ENCODE data around the gene JMJD1C.
"Not testable (repeated sequence)": the region's sequence is repeated elsewhere in the genome, so short reads cannot be mapped to it uniquely, and the experiment has no call there.

JMJD1C gene

GRCh38 chr10:63465293-63466143 lies at the start of gene JMJD1C:
JMJD1C (minus strand) TSS chr10:63465977; CDS start chr10:63465662, 315 bp downstream.
- DNase-seq (ENCODE audit: low spot score): peak; percentile 83

- no peak for DNase-seq (ENCODE audit: low spot score)
Observed at GRCh38 chr10:63515002-63515763, 49.4 kb upstream of the JMJD1C start.

DNA sequence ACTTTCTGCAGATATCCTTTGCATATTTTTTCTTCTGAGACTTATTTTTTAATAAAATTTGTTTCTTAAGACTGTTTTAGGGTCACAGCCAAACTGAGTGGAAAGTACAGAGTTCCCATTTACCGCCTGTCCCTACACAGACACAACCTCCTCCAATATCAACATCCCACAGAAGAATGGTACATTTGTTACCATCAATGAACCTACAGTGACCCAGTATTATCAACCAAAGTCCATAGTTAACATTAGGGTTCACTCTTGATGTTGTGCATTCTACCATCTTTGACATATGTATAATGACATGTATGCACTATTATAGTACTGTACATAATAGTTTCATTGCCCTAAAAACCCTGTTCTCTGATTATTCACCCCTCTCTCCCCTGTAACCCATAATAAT lies 40.8 kb upstream of the JMJD1C start:
- no peak for DNase-seq (ENCODE audit: low spot score)

DNA sequence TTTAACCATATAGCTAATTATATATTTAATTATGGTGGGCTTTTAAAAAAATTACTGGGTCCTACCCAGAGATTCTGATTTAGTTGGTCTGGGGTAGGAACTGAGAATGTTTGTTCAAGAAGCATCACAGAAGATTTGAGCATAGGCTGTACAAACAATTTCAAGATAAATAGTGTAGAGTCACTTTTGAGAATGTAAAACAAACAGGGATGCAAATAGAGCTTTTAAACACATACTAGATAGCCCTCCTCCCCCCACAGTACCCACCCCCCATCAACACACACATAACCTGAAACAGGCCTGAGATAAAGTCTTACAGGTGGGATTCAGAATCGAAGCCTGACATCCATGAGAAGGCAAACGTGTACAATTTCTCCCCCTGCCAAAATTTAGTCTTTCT lies 39.8 kb upstream of the JMJD1C start:
- no peak for DNase-seq (ENCODE audit: low spot score)

- DNase-seq (ENCODE audit: low spot score): no peak
Observed at GRCh38 chr10:63504145-63504881, 38.5 kb upstream of the JMJD1C start.

DNA sequence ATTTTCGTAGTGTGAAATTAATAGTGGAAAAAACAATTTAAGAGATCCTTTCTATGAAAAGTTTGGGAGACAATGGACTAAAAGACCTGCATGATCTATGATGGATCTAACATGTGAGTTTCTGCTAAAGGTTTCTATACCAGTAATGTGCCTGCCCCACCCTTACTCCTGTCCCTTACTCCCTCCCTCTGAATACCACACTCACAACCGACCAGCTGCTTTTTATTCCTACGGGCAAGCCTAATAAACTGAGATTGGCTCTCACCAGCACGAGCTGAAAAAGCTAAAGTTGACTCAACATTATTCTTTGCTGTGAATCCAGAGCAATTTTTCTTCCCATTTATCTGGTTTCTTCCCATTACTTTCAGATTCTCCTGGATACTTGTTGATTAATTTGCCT lies 37.6 kb upstream of the JMJD1C start:
- DNase-seq (ENCODE audit: low spot score): no peak

- DNase-seq (ENCODE audit: low spot score): no peak
Observed at GRCh38 chr10:63502832-63503231, 37.1 kb upstream of the JMJD1C start.

DNA sequence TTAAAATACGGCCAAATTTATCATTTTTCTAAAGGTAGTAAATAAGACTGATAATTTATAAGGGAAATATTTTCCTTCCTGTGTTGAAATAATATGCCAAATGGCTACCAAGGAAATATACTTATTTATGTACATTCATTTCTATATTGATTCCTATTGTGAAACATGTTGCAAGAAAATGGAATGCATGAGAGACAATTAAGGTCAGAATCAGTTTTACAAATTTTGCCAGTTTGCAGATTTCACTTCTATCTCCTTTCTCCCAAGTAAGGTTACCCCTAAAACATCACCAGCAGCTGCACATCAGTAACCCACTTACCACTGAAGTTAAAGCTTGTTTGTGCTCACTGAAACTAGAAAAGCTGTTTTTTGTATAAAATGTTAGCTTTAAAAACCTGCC lies 36.2 kb upstream of the JMJD1C start:
- no peak for DNase-seq (ENCODE audit: low spot score)

GRCh38 chr10:63500551-63500950 lies 34.8 kb upstream of the JMJD1C start:
- not testable (repeated sequence) for DNase-seq (ENCODE audit: low spot score)

- DNase-seq (ENCODE audit: low spot score): no peak
Observed at GRCh38 chr10:63498665-63499064, 32.9 kb upstream of the JMJD1C start.

GRCh38 chr10:63497321-63497720 lies 31.5 kb upstream of the JMJD1C start:
- no peak for DNase-seq (ENCODE audit: low spot score)

- DNase-seq (ENCODE audit: low spot score): no peak
Observed at GRCh38 chr10:63496561-63496960, 30.8 kb upstream of the JMJD1C start.

- DNase-seq (ENCODE audit: low spot score): no peak
Observed at GRCh38 chr10:63494951-63495350, 29.2 kb upstream of the JMJD1C start.

- DNase-seq (ENCODE audit: low spot score): no peak
Observed at GRCh38 chr10:63493004-63493403, 27.2 kb upstream of the JMJD1C start.

- not testable (repeated sequence) for DNase-seq (ENCODE audit: low spot score)
Observed at GRCh38 chr10:63492317-63492690, 26.5 kb upstream of the JMJD1C start.

DNA sequence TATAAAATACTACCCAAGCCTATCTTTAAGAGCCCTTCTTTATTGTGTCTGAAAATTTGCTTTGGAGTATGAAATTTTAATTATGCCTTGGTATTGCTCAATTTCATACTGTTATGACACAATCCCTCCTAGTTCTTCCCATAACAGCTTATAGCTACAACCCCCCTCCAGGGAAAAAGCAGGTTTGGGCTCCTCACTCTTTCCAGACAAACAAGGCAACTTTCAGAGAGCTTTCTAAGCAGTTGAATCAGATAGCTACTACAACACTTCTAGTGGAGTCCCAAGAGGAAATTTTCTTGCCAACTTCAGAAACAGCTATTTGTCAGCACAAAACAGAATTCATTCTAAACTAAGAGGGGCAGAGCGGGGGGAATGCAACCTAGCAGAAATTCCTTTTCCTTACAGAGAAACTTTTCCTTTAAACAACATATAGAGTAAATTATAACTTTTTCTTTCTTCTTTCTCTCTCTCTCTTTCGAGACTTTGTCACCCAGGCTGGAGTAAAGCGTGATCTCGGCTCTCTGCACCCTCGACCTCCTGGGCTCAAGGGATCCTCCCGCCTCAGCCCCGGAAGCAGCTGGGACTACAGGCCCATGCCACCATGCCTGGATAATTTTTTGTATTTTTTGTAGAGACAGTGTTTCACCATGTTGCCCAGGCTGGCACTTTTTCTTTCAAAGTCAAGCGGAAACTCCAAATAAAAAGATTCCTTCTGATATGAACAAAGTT lies 26.0 kb upstream of the JMJD1C start:
- no peak for DNase-seq (ENCODE audit: low spot score)

GRCh38 chr10:63489838-63490237 lies 24.1 kb upstream of the JMJD1C start:
- no peak for DNase-seq (ENCODE audit: low spot score)

GRCh38 chr10:63487990-63488389 lies 22.2 kb upstream of the JMJD1C start:
- no peak for DNase-seq (ENCODE audit: low spot score)

GRCh38 chr10:63483983-63484382 lies 18.2 kb upstream of the JMJD1C start:
- DNase-seq (ENCODE audit: low spot score): no peak

DNA sequence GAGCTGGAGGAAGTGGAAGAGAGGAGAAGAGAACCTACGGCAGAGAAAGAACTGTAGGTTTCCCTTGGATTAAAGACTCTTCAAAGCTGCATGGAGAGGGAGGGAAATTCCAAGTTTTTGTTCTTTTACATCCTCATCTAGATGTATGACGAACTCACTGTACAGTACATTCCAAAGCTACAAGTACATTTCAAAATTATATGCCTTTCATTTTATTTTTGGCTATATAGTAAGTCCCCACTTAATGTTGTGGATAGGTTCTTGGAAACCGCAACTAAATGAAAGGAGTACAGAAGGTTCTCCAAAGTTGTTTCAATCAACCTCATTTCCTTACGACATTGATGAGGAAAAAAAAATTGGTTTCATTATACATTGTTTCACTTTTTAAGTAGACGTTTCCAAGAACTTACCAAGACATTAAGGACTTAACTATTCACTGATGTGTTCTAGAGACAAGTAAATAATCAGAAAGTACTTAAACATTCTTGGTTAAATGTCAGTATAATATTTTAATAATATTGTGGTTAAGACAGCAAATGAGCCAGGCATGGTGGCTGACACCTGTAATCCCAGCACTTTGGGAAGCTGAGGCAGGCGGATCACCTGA lies 16.1 kb upstream of the JMJD1C start:
- no peak for DNase-seq (ENCODE audit: low spot score)

GRCh38 chr10:63480237-63480636 lies 14.5 kb upstream of the JMJD1C start:
- DNase-seq (ENCODE audit: low spot score): no peak

- DNase-seq (ENCODE audit: low spot score): no peak
Observed at GRCh38 chr10:63478564-63478963, 12.8 kb upstream of the JMJD1C start.
